Mucosa of descending colon (tissue), 3 donors: ENCODE results near the gene COX8A. TPM values are rescaled to one million over a fixed set of nuclear protein-coding genes. Genes with fewer than 3 reads are reported as not detected.
"Not testable (repeated sequence)": the region's sequence is repeated elsewhere in the genome, so short reads cannot be mapped to it uniquely, and the experiment has no call there.

ENCODE experiments used
- ATAC-seq: fragments of 200-7000 bp; cut with Tn5 transposase; one replicate; pipeline ENCODE4 v1.9.1; 2020; ENCODE audit warnings: mild to moderate bottlenecking, moderate library complexity
- DNase-seq, 3 donors: peaks; one replicate each; pipeline ENCODE4 v3.0.0-alpha.2; 2020
- H3K36me3 ChIP-seq: fragments of 200-600 bp; one replicate; pipeline ENCODE4 v1.8.0; 2021; ENCODE audit warnings: low read depth, mild to moderate bottlenecking
- H3K4me1 ChIP-seq: fragments of 200-600 bp; one replicate; pipeline ENCODE4 v1.8.0; 2021; ENCODE audit warnings: low read depth, mild to moderate bottlenecking
- H3K4me3 ChIP-seq: fragments of 200-600 bp; one replicate; pipeline ENCODE4 v1.8.0; 2021; ENCODE audit warnings: mild to moderate bottlenecking
- H3K9me3 ChIP-seq: fragments of 200-600 bp; one replicate; pipeline ENCODE4 v1.8.0; 2021; ENCODE audit warnings: mild to moderate bottlenecking
- intact Hi-C, 2 donors: fragments of 100-400 bp; cut with DNase I in 1 of 2; cut with micrococcal nuclease in 1 of 2; formaldehyde crosslinking; loops; one replicate each; pipeline versions ENCODE4 v1.11.0 to v1.11.1; 2022; cut with DNase I, micrococcal nuclease
- total RNA-seq, 3 donors: library from RNA; stranded (reverse); fragmentation: NEBNext Ultra II Directional in 2 of 3; extraction: Animal tissue kit (Norgen Biotek cat#: 25700) in 2 of 3; gene quantifications; one replicate each; pipeline versions ENCODE4 v1.2.1 to v1.2.4, GENCODE V29; 2021 to 2023
- TF ChIP-seq, protein P1 (sequence below): fragments of 200-600 bp; IDR thresholded peaks from one replicate; pipeline ENCODE4 v1.8.0; 2022; ENCODE audit warnings: antibody characterized with exemption, mild to moderate bottlenecking
- donor health status: DM: no; HTN: no; CAD: no; lungs with moderate emphysema.
- donor health status: DM: no; HTN: no; CAD: no.
- donor health status: DM: no; HTN: yes; CAD: no.

Gene COX8A
- total RNA-seq, 3 donors from 2014 or later = 412 to 707 (median 630) TPM

DNA sequence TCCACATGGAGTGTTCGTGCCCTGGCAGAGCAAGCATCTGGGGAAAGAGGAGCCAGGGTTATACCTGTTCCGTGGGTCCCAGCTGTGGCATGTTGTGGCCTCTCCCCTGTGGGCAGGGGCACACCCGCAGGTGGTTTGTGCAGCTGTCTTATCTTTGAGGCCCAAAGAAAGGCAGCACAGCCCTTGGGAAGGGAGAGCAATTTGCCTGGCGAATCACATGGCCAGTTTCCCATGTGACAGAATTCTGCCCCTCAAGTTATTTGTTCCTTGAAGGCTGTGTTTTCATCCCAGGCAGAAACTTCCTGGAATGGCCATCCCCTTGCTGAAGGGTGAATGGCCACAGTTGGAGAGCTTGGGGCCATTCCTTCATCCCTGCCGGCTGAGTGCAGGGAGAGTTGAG, 16.4 kb upstream of the COX8A start:
- no peaks in the 10 kb centered on the region for H3K4me1 ChIP-seq
- H3K4me3 ChIP-seq = no peak overlapping the region
- no peaks in the 10 kb centered on the region for H3K9me3 ChIP-seq
- TF ChIP-seq, protein P1, sequence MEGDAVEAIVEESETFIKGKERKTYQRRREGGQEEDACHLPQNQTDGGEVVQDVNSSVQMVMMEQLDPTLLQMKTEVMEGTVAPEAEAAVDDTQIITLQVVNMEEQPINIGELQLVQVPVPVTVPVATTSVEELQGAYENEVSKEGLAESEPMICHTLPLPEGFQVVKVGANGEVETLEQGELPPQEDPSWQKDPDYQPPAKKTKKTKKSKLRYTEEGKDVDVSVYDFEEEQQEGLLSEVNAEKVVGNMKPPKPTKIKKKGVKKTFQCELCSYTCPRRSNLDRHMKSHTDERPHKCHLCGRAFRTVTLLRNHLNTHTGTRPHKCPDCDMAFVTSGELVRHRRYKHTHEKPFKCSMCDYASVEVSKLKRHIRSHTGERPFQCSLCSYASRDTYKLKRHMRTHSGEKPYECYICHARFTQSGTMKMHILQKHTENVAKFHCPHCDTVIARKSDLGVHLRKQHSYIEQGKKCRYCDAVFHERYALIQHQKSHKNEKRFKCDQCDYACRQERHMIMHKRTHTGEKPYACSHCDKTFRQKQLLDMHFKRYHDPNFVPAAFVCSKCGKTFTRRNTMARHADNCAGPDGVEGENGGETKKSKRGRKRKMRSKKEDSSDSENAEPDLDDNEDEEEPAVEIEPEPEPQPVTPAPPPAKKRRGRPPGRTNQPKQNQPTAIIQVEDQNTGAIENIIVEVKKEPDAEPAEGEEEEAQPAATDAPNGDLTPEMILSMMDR = no peak
- no peak for DNase-seq
- ATAC-seq = no peak
- H3K36me3 ChIP-seq = no peaks in the 10 kb centered on the region
- intact Hi-C loops = no loop called here

DNA sequence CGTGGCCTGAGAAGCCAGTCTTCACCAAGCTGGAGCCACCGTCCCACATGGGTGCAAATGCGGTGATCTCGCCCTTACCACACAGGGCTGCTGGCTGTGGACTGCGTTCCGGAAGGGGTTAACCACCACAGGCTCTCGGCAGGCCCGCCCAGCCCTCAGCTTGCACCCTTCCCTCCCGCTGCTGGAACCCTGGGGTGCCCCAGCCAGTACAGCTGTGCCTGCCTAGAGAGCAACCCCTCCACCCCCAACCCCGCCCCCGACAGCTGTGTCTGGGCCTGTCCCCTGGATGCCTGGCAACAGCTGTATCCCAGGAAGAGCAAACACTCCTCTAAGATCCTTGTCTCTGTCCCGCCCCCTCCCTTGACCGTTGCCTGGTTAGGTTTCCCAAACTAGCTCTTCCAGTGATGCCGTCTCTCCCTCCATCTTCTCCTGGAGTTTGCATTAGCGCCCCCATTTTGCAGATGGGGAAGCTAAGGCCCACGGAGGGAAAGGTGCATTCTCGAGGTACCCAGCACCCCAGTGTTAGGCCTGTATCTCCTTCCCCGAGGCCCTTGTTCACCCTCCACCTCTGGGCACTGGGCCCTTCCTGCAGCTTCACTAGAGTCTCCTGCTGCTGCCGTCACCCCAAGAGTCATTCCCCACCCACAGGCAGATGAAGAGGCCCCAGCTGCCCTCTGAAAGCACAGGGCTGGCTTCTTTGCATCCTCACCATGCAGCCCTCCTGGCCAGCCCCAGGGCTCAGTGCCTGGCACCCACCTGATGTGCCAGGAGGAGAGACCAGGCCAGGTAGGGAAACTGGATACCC, 12.6 kb upstream of the COX8A start:
- peak in 1 of 3 donors; percentile 32 for DNase-seq
- Histone ChIP-seq H3K36me3 (no peaks in the 10 kb centered on the region), H3K4me1 (no peaks in the 10 kb centered on the region), H3K4me3 (no peak overlapping the region), H3K9me3 (no peaks in the 10 kb centered on the region)
- intact Hi-C loops = no loop called here
- TF ChIP-seq, protein P1 = no peak
- peak; percentile 75 for ATAC-seq

DNA sequence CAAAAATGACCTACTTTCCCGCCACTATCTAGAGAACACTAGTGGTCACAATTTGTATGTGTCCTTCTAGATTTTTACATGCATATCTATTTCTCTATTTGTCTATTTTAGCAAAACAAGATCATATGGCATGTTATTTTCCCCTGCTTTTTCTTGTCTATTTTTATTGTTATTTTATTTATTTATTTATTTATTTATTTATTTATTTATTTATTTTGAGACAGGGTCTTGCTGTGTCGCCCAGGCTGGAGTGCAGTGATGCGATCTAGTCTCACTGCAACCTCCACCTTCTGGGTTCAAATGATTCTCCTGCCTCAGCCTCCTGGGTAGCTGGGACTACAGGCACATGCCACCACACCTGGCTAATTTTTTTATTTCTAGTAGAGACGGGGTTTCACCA, 10.5 kb upstream of the COX8A start:
- H3K4me1 ChIP-seq, H3K9me3 ChIP-seq, H3K4me3 ChIP-seq, DNase-seq, H3K36me3 ChIP-seq, intact Hi-C loops, ATAC-seq: not testable (repeated sequence)

DNA sequence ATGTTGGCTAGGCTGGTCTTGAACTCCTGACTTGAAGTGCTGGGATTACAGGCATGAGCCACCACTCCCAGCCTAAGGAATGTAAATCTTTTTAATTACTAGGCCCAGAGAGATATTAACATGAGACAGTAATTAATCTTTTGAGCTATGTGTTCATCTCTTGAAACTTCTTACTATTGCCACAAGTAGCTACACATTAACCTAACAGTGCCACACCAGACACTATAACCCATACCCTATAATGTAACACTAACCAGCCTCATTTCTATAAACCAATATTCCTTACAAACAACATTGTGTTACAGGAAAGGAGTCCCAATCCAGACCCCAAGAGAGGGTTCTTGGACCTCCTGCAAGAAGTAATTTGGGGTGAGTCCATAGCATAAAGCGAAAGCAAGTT, 8.0 kb upstream of the COX8A start:
- H3K4me3 ChIP-seq = no peak overlapping the region
- H3K4me1 ChIP-seq = no peaks in the 10 kb centered on the region
- intact Hi-C loops = no loop called here
- H3K9me3 ChIP-seq = no peaks in the 10 kb centered on the region
- no peak for ATAC-seq
- TF ChIP-seq, protein P1 = no peak
- no peak for DNase-seq
- H3K36me3 ChIP-seq = no peaks in the 10 kb centered on the region

DNA sequence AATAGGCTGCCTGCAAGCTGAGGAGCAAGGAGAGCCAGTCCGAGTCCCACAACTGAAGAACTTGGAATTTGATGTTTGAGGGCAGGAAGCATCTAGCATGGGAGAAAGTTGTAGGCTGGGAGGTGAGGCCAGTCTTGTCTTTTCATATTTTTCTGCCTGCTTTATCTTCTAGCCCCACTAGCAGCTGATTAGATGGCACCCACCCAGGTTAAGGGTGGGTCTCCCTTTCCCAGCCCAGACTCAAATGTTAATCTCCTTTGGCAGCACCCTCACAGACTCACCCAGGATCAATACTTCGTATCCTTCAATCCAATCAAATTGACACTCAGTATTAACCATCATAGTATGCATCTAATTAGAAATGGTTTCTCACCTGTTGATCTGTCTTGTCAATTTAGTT, 5.0 kb upstream of the COX8A start:
- no peak overlapping the region for H3K4me3 ChIP-seq
- no peak for ATAC-seq
- intact Hi-C loops = no loop called here

DNA sequence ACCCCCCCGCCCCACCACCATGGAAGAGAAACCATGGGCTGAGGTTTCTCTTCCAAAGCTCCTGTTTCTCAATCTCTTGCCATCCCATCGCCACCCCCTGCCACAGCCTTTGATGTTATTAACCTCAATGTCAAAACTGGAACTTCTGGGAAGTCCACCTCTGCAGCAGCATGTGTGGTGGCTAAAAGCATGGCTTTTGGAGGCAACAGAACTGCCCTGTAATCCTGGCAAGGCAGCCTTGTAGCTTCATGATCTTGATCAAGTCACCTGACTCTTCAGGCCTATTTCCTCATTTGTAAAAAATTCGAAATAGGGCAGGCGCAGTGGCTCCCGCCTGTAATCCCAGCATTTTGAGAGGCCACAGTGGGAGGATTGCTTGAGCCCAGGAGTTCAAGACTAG, 3.5 kb upstream of the COX8A start:
- TF ChIP-seq, protein P1 = no peak
- Histone ChIP-seq H3K9me3 (no peaks in the 10 kb centered on the region), H3K4me1 (peaks cover 6% of the 10 kb centered on the region), H3K36me3 (no peaks in the 10 kb centered on the region), H3K4me3 (no peak overlapping the region)
- intact Hi-C loops = no loop called here
- ATAC-seq (no peak), DNase-seq (no peak)

More for the DNA sequence above, 5.0 kb upstream of the COX8A start:
- Histone ChIP-seq H3K9me3 (no peaks in the 10 kb centered on the region), H3K36me3 (no peaks in the 10 kb centered on the region), H3K4me1 (no peaks in the 10 kb centered on the region)
- TF ChIP-seq, protein P1 = no peak
- no peak for DNase-seq

DNA sequence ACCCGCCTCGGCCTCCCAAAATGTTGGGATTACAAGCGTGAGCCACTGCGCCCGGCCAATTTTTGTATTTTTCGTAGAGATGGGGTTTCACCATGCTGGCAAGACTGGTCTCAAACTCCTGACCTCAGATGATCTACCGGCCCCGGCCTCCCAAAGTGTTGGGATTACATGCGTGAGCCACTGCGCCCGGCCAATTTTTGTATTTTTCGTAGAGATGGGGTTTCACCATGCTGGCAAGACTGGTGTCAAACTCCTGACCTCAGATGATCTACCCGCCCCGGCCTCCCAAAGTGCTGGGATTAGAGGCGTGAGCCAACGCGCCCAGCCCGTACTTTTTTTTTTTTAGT, 535 bp upstream of the COX8A start:
- DNase-seq = peak in 1 of 3 donors; percentile 44
- H3K4me3 ChIP-seq, ATAC-seq: not testable (repeated sequence)

More for the DNA sequence above, 535 bp upstream of the COX8A start:
- H3K9me3 ChIP-seq, H3K36me3 ChIP-seq, intact Hi-C loops: not testable (repeated sequence)
- H3K4me1 ChIP-seq = peaks cover 13% of the 10 kb centered on the region
